Prostate gland (tissue), 2 donors: ENCODE measurements around the gene SPATA16.

Experiments
- CTCF ChIP-seq, 4 experiments: fragments of 200-600 bp in 2 of 4; fragments of 450-650 bp in 2 of 4; sonication (generic) in 2 of 4; IDR thresholded peaks; 1 replicate in 3 of 4; 2 replicates in 1 of 4; pipeline ENCODE4 v1.5.1; 2016 to 2019; ENCODE audit warnings: antibody characterized with exemption in 4 of 4, mild to moderate bottlenecking in 2 of 4, moderate library complexity in 2 of 4
- POLR2AphosphoS5 ChIP-seq: sonication (generic); formaldehyde crosslinking; IDR thresholded peaks from one replicate; pipeline ENCODE4 v1.6.1; 2017; ENCODE audit warnings: antibody characterized with exemption

GRCh38 chr3:172972067-172972466 is 169.0 kb downstream of the SPATA16 start:
- TF ChIP-seq CTCF (IDR thresholded peaks at IDR 0.05) (no peak), POLR2AphosphoS5 (no peak)
